ENCODE results near the gene EMX2.

DNA sequence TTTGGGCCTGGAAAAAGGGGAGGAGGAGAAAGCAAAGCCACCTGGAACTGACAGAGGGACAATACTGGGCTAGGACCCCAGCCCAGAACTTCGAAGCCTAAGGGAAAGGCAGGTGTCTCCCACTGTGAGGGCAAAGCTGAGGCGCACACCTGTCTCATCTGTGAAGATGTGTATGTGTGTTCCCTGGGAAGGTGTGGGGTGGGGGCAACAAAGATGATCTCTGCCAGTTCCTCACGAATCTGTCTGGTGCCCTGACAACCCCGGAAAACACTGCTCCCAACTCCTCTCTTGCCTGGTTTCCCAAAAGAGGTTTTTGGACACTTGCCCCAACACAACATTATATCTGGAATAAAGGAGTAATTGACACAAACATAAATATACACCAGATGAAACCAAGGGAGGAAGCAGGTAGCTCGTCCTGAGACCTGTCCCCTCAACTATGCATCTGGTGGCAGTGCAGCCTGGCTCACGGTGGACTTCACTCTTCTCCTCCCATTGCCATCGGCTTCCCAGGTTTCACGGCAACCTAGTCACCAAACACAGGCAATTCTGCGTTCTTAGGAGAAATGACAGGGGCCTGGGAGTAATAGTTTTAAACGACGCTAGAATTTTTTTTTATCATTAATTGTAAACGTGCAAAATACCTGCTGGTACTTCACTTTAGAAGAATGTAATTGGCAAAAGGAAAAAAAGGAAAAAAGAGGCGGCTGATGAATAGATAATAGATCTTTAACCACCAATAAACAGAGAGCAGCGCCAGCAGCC is 1.7 kb upstream of the EMX2 start:
- TF ChIP-seq, protein P1, sequence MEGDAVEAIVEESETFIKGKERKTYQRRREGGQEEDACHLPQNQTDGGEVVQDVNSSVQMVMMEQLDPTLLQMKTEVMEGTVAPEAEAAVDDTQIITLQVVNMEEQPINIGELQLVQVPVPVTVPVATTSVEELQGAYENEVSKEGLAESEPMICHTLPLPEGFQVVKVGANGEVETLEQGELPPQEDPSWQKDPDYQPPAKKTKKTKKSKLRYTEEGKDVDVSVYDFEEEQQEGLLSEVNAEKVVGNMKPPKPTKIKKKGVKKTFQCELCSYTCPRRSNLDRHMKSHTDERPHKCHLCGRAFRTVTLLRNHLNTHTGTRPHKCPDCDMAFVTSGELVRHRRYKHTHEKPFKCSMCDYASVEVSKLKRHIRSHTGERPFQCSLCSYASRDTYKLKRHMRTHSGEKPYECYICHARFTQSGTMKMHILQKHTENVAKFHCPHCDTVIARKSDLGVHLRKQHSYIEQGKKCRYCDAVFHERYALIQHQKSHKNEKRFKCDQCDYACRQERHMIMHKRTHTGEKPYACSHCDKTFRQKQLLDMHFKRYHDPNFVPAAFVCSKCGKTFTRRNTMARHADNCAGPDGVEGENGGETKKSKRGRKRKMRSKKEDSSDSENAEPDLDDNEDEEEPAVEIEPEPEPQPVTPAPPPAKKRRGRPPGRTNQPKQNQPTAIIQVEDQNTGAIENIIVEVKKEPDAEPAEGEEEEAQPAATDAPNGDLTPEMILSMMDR (IDR thresholded peaks at IDR 0.05; ENCODE audit: low read length): no peak
- TF ChIP-seq EZH2 (IDR thresholded peaks at IDR 0.05; ENCODE audit: borderline replicate concordance, low read length): no peak

Measured in OCI-LY1 (cell line).